ENCODE data around the gene AKAP5.

Gene AKAP5

GRCh38 chr14:64465191-64465822 is at the start of gene AKAP5:
Gene AKAP5, plus strand, starts transcription at chr14:64465499. Its CDS starts 2,896 bp downstream, at chr14:64468395.
- peak; percentile 78 for DNase-seq

GRCh38 chr14:64416348-64416932 is 48.9 kb upstream of the AKAP5 start:
- no peak for DNase-seq

GRCh38 chr14:64417055-64417770 is 48.1 kb upstream of the AKAP5 start:
- no peak for DNase-seq

GRCh38 chr14:64417771-64418125 is 47.6 kb upstream of the AKAP5 start:
- DNase-seq: no peak

GRCh38 chr14:64419003-64419402 is 46.3 kb upstream of the AKAP5 start:
- DNase-seq: no peak

GRCh38 chr14:64421166-64421565 is 44.1 kb upstream of the AKAP5 start:
- DNase-seq: no peak

GRCh38 chr14:64422005-64422404 is 43.3 kb upstream of the AKAP5 start:
- no peak for DNase-seq

- DNase-seq: no peak
Observed at GRCh38 chr14:64422756-64423155, 42.5 kb upstream of the AKAP5 start.

- no peak for DNase-seq
Observed at GRCh38 chr14:64423987-64424386, 41.3 kb upstream of the AKAP5 start.

- DNase-seq: no peak
Observed at GRCh38 chr14:64434528-64434927, 30.8 kb upstream of the AKAP5 start.

- DNase-seq: no peak
Observed at GRCh38 chr14:64438181-64438841, 27.0 kb upstream of the AKAP5 start.

GRCh38 chr14:64439141-64439540 is 26.2 kb upstream of the AKAP5 start:
- no peak for DNase-seq

GRCh38 chr14:64440494-64440893 is 24.8 kb upstream of the AKAP5 start:
- no peak for DNase-seq

- no peak for DNase-seq
Observed at GRCh38 chr14:64442300-64442988, 22.9 kb upstream of the AKAP5 start.

- DNase-seq: no peak
Observed at GRCh38 chr14:64444140-64444539, 21.2 kb upstream of the AKAP5 start.

GRCh38 chr14:64444984-64445845 is 20.1 kb upstream of the AKAP5 start:
- no peak for DNase-seq

- DNase-seq: no peak
Observed at GRCh38 chr14:64447876-64448670, 17.2 kb upstream of the AKAP5 start.

- DNase-seq: no peak
Observed at GRCh38 chr14:64450255-64450654, 15.0 kb upstream of the AKAP5 start.

GRCh38 chr14:64454671-64455070 is 10.6 kb upstream of the AKAP5 start:
- no peak for DNase-seq

- DNase-seq: no peak
Observed at GRCh38 chr14:64459405-64460136, 5.7 kb upstream of the AKAP5 start.

GRCh38 chr14:64461221-64461620 is 4.1 kb upstream of the AKAP5 start:
- no peak for DNase-seq

Data from NCI-H2107 (cell line).